HepG2 (cell line): ENCODE data around the gene PCNA. TPM values are rescaled to one million over a fixed set of nuclear protein-coding genes. Genes with fewer than 3 reads are reported as not detected.

ENCODE experiments used
- ARID5B ChIP-seq: IDR thresholded peaks from 2 replicates; pipeline ENCODE4 v1.4.0; 2020; ENCODE audit warnings: mild to moderate bottlenecking, missing genetic modification reagents
- BORCS8-MEF2B ChIP-seq: sonication (generic); formaldehyde crosslinking; IDR thresholded peaks from 2 replicates; pipeline ENCODE4 v1.8.0; 2022; ENCODE audit warnings: mild to moderate bottlenecking, missing genetic modification reagents
- FUBP1 ChIP-seq: sonication (generic); formaldehyde crosslinking; IDR thresholded peaks from 2 replicates; pipeline ENCODE4 v1.5.1; 2020; ENCODE audit warnings: missing genetic modification reagents, mild to moderate bottlenecking, borderline replicate concordance
- GATA4 ChIP-seq: sonication (generic); IDR thresholded peaks from 2 replicates; pipeline ENCODE4 v1.6.1; 2016; ENCODE audit warnings: antibody characterized with exemption, low read depth, borderline replicate concordance
- KAT8 ChIP-seq: IDR thresholded peaks from 2 replicates; pipeline ENCODE4 v1.6.1; 2016; ENCODE audit warnings: missing genetic modification reagents, missing compliant biosample characterization
- PBX2 ChIP-seq: IDR thresholded peaks from 2 replicates; pipeline ENCODE4 v1.6.1; 2016; ENCODE audit warnings: control low read depth
- REST ChIP-seq, 2 experiments: IDR thresholded peaks; 2 replicates each; pipeline ENCODE4 v1.6.1; 2011 to 2012; ENCODE audit warnings: low read length in 2 of 2, borderline replicate concordance in 1 of 2, low read depth in 1 of 2, mild to moderate bottlenecking in 1 of 2, moderate library complexity in 1 of 2
- SAFB2 ChIP-seq: sonication (generic); formaldehyde crosslinking; IDR thresholded peaks from 2 replicates; pipeline ENCODE4 v1.5.1; 2020; ENCODE audit warnings: missing genetic modification reagents, low read depth, mild to moderate bottlenecking, borderline replicate concordance
- SIN3B ChIP-seq: fragments of 150-350 bp; IDR thresholded peaks from 2 replicates; pipeline ENCODE4 v1.6.1; 2014; ENCODE audit warnings: low read length
- SP4 ChIP-seq: sonication (generic); formaldehyde crosslinking; IDR thresholded peaks from 2 replicates; pipeline ENCODE4 v1.8.1; 2023; ENCODE audit warnings: mild to moderate bottlenecking, missing genetic modification reagents
- ZNF430 ChIP-seq: sonication (generic); formaldehyde crosslinking; IDR thresholded peaks from 2 replicates; pipeline ENCODE4 v1.9.0; 2021; ENCODE audit warnings: mild to moderate bottlenecking, missing genetic modification reagents
- ZNF44 ChIP-seq: sonication (generic); formaldehyde crosslinking; IDR thresholded peaks from 2 replicates; pipeline ENCODE4 v1.5.1; 2020; ENCODE audit warnings: mild to moderate bottlenecking, missing genetic modification reagents
- ZNF547 ChIP-seq: sonication (generic); formaldehyde crosslinking; IDR thresholded peaks from 2 replicates; pipeline ENCODE4 v1.5.1; 2020; ENCODE audit warnings: mild to moderate bottlenecking, missing genetic modification reagents
- ZNF589 ChIP-seq: sonication (generic); formaldehyde crosslinking; conservative IDR thresholded peaks from 2 replicates; pipeline ENCODE4 v1.8.0; 2022; ENCODE audit warnings: mild to moderate bottlenecking, moderate library complexity, missing genetic modification reagents
- ZNF724P ChIP-seq: sonication (generic); formaldehyde crosslinking; IDR thresholded peaks from 2 replicates; pipeline ENCODE4 v1.8.0; 2022; ENCODE audit warnings: missing genetic modification reagents, borderline replicate concordance
- ZNF841 ChIP-seq: sonication (generic); formaldehyde crosslinking; IDR thresholded peaks from 2 replicates; pipeline ENCODE4 v1.8.1; 2023; ENCODE audit warnings: missing genetic modification reagents, borderline replicate concordance
- ZSCAN31 ChIP-seq: sonication (generic); formaldehyde crosslinking; IDR thresholded peaks from 2 replicates; pipeline ENCODE4 v1.5.0; 2020; ENCODE audit warnings: low read depth, mild to moderate bottlenecking, missing genetic modification reagents
- polyA plus RNA-seq, 8 experiments: library from polyadenylated mRNA; depleted of rRNA in 3 of 8; stranded (reverse) in 7 of 8; unstranded in 1 of 8; fragments of >200 nt; fragmentation: Illumina TruSeq in 4 of 8; extraction: Trizol in 4 of 8; gene quantifications; 2 replicates each; pipeline versions ENCODE4 v1.2.1 to v1.2.3, GENCODE V29; 2011 to 2016; ENCODE audit warnings: low read depth in 4 of 8, missing spikeins in 1 of 8, mixed read lengths in 1 of 8; ENCODE audit not compliant: insufficient read depth in 1 of 8
- total RNA-seq, 5 experiments: library from RNA; depleted of rRNA; stranded (reverse); fragments of >200 nt; fragmentation: Illumina TruSeq; extraction: Trizol; gene quantifications; 2 replicates each; pipeline ENCODE4 v1.2.3, GENCODE V29; 2016; ENCODE audit warnings: low read depth in 1 of 5
- TF ChIP-seq, protein P1 (sequence below): IDR thresholded peaks from 2 replicates; pipeline ENCODE4 v1.6.1; 2016; ENCODE audit warnings: mild to moderate bottlenecking

PCNA gene
- total and polyA plus RNA-seq, 2 of the 13 experiments (the other 11 are each of a cell fraction or from before 2014, with no cell fraction given) = 229 to 655 TPM

GRCh38 chr20:5119143-5119434 is 669 bp downstream of the PCNA start (continued):
- TF ChIP-seq ZNF547 (no peak; the same call in none of the 2 replicates), SIN3B (peak; percentile 97), ZNF589 (no peak), BORCS8-MEF2B (CRISPR knock-in tag) (peak; percentile 99), KAT8 (CRISPR knock-in tag) (no peak), PBX2 (CRISPR knock-in tag) (no peak), SAFB2 (CRISPR knock-in tag) (no peak), FUBP1 (CRISPR knock-in tag) (no peak), SP4 (CRISPR knock-in tag) (no peak), ZNF724P (no peak), ZNF430 (CRISPR knock-in tag) (no peak), GATA4 (no peak), ARID5B (no peak), ZNF44 (CRISPR knock-in tag) (peak; percentile 94), ZSCAN31 (no peak; the same call in none of the 2 replicates), REST (IDR thresholded peaks at IDR 0.05; ENCODE audit: borderline replicate concordance in 1 of 2, low read depth in 1 of 2, low read length in 2 of 2) (no peak), ZNF841 (CRISPR knock-in tag) (peak; percentile 99)
- TF ChIP-seq, protein P1, sequence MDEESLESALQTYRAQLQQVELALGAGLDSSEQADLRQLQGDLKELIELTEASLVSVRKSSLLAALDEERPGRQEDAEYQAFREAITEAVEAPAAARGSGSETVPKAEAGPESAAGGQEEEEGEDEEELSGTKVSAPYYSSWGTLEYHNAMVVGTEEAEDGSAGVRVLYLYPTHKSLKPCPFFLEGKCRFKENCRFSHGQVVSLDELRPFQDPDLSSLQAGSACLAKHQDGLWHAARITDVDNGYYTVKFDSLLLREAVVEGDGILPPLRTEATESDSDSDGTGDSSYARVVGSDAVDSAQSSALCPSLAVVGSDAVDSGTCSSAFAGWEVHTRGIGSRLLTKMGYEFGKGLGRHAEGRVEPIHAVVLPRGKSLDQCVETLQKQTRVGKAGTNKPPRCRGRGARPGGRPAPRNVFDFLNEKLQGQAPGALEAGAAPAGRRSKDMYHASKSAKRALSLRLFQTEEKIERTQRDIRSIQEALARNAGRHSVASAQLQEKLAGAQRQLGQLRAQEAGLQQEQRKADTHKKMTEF (CRISPR knock-in tag) = no peak
